H1 (cell line): ENCODE measurements around the gene BMF.

ENCODE experiments used
- CTCF ChIP-seq, 3 experiments: IDR thresholded peaks; 1 replicate in 2 of 3; 2 replicates in 1 of 3; pipeline versions ENCODE4 v1.5.1 to v1.6.1; 2011; ENCODE audit warnings: low read length in 3 of 3, mild to moderate bottlenecking in 3 of 3, inconsistent platforms in 2 of 3, low read depth in 1 of 3, moderate library complexity in 1 of 3; ENCODE audit not compliant: insufficient read depth in 1 of 3; ENCODE audit errors: control extremely low read depth in 1 of 3
- RFX5 ChIP-seq: IDR thresholded peaks from 2 replicates; pipeline ENCODE4 v1.6.1; 2011; ENCODE audit warnings: low read depth, low read length, improper control_type of control experiment, borderline replicate concordance

GRCh38 chr15:40102897-40103858, 5.5 kb downstream of the BMF start:
- TF ChIP-seq RFX5: no peak
- no peak for TF ChIP-seq CTCF (IDR thresholded peaks at IDR 0.05; ENCODE audit: control extremely low read depth in 1 of 3, insufficient read depth in 1 of 3, low read depth in 1 of 3, low read length in 3 of 3)
